CD4-positive, CD25-positive, alpha-beta regulatory T cell (primary cell): ENCODE results near the gene DEFB128. TPM values are rescaled to one million over a fixed set of nuclear protein-coding genes. Genes with fewer than 3 reads are reported as not detected.

ENCODE experiments used
- ATAC-seq, 2 donors: fragments of 150-1000 bp; cut with Tn5 transposase; one replicate each; pipeline ENCODE4 v1.10.0; 2021; ENCODE audit warnings: low read depth in 2 of 2, moderate number of reproducible peaks in 2 of 2, moderate library complexity in 1 of 2
- DNase-seq, 3 donors: peaks; one replicate each; pipeline versions ENCODE4 v3.0.0 to v3.0.0-alpha.2; 2012 to 2022; ENCODE audit warnings: mixed read lengths in 1 of 3
- H3K27ac ChIP-seq: one replicate; pipeline ENCODE4 v1.7.0; 2013; ENCODE audit warnings: mild to moderate bottlenecking, low read length; ENCODE audit not compliant: insufficient read depth, poor library complexity, severe bottlenecking
- H3K27me3 ChIP-seq: one replicate; pipeline ENCODE4 v1.7.0; 2013; ENCODE audit warnings: low read length; ENCODE audit not compliant: control insufficient read depth, insufficient read depth
- H3K36me3 ChIP-seq: one replicate; pipeline ENCODE4 v1.7.0; 2013; ENCODE audit warnings: mild to moderate bottlenecking, low read length, moderate library complexity; ENCODE audit not compliant: control insufficient read depth, insufficient read depth
- H3K4me1 ChIP-seq: 2 replicates; pipeline ENCODE4 v1.7.0; 2013; ENCODE audit warnings: mild to moderate bottlenecking, low read length; ENCODE audit not compliant: insufficient read depth, control insufficient read depth, poor library complexity, severe bottlenecking
- H3K4me3 ChIP-seq: one replicate; pipeline ENCODE4 v1.7.0; 2013; ENCODE audit warnings: low read depth, mild to moderate bottlenecking, low read length, moderate library complexity
- H3K9me3 ChIP-seq, 2 experiments: 1 replicate in 1 of 2; 2 replicates in 1 of 2; pipeline ENCODE4 v1.7.0; 2013; ENCODE audit warnings: low read length in 2 of 2, mild to moderate bottlenecking in 1 of 2, moderate library complexity in 1 of 2; ENCODE audit not compliant: control insufficient read depth in 2 of 2
- H3K27ac Mint-ChIP-seq, 3 donors: one replicate each; pipeline ENCODE4 v1.8.0; 2020 to 2022; ENCODE audit warnings: mild to moderate bottlenecking in 3 of 3, mixed read lengths in 3 of 3, moderate library complexity in 2 of 3
- H3K27me3 Mint-ChIP-seq: one replicate; pipeline ENCODE4 v1.8.0; 2022; ENCODE audit warnings: mild to moderate bottlenecking, mixed read lengths
- H3K36me3 Mint-ChIP-seq: one replicate; pipeline ENCODE4 v1.8.0; 2020; ENCODE audit warnings: mixed read lengths
- H3K4me1 Mint-ChIP-seq, 4 donors: one replicate each; pipeline ENCODE4 v1.8.0; 2020 to 2022; ENCODE audit warnings: mixed read lengths in 4 of 4, mild to moderate bottlenecking in 1 of 4
- H3K4me3 Mint-ChIP-seq, 4 donors: one replicate each; pipeline ENCODE4 v1.8.0; 2020 to 2022; ENCODE audit warnings: mild to moderate bottlenecking in 4 of 4, mixed read lengths in 4 of 4, moderate library complexity in 3 of 4
- H3K9me3 Mint-ChIP-seq, 7 donors: one replicate each; pipeline ENCODE4 v1.8.0; 2020 to 2022; ENCODE audit warnings: mixed read lengths in 7 of 7, mild to moderate bottlenecking in 3 of 7, moderate library complexity in 2 of 7
- polyA plus RNA-seq, 4 donors: library from polyadenylated mRNA; unstranded; fragments of 300-500 nt; fragmentation: Illumina TruSeq; gene quantifications; one replicate each; pipeline ENCODE4 v1.2.3, GENCODE V29; 2021
- total RNA-seq: library from RNA; stranded (reverse); gene quantifications from one replicate; pipeline ENCODE4 v1.2.3, GENCODE V29; 2022

The DEFB128 gene
- total and polyA plus RNA-seq, 5 donors from 2014 or later = not detected

- Histone ChIP-seq H3K4me1 (no peaks in the 10 kb centered on the region), H3K4me3 (no peak overlapping the region), H3K9me3 (no peaks in the 10 kb centered on the region), H3K27me3 (peaks cover 5% of the 10 kb centered on the region), H3K27ac (no peak overlapping the region), H3K36me3 (no peaks in the 10 kb centered on the region)
- ATAC-seq = no peak
- Mint-ChIP-seq H3K27ac (no peak overlapping the region), H3K4me3 (no peak overlapping the region), H3K9me3 (no peaks in the 10 kb centered on the region), H3K4me1 (no peaks in the 10 kb centered on the region), H3K27me3 (peaks cover 23% of the 10 kb centered on the region), H3K36me3 (no peaks in the 10 kb centered on the region)
- DNase-seq = no peak
Measured at GRCh38 chr20:152131-152530, 37.4 kb downstream of the DEFB128 start.

- Histone ChIP-seq H3K27me3 (peaks cover 15% of the 10 kb centered on the region), H3K36me3 (no peaks in the 10 kb centered on the region), H3K4me1 (no peaks in the 10 kb centered on the region), H3K27ac (no peak overlapping the region), H3K4me3 (no peak overlapping the region), H3K9me3 (no peaks in the 10 kb centered on the region)
- Mint-ChIP-seq H3K36me3 (no peaks in the 10 kb centered on the region), H3K4me3 (no peak overlapping the region), H3K27ac (no peak overlapping the region), H3K9me3 (no peaks in the 10 kb centered on the region), H3K27me3 (peaks cover 24% of the 10 kb centered on the region), H3K4me1 (no peaks in the 10 kb centered on the region)
- DNase-seq (no peak), ATAC-seq (no peak)
Measured at GRCh38 chr20:145877-146276, 43.6 kb downstream of the DEFB128 start.

- Histone ChIP-seq H3K4me3 (no peak within 1 kb of the TSS), H3K9me3 (no peaks in the 10 kb centered on the region), H3K4me1 (no peaks in the 10 kb centered on the region), H3K27me3 (peaks cover 23% of the 10 kb centered on the region), H3K36me3 (no peaks in the 10 kb centered on the region), H3K27ac (no peak within 1 kb of the TSS)
- no peak within 1 kb of the TSS for H3K27ac Mint-ChIP-seq
- DNase-seq = no peak
- no peak within 1 kb of the TSS for H3K4me3 Mint-ChIP-seq
- no peaks in the 10 kb centered on the region for H3K36me3 Mint-ChIP-seq
- H3K9me3 Mint-ChIP-seq = peaks cover 0 to 3% (median 0%) of the 10 kb centered on the region in 7 donors
- ATAC-seq = no peak
- peaks cover 36% of the 10 kb centered on the region for H3K27me3 Mint-ChIP-seq
- peaks cover 0 to 2% (median 0%) of the 10 kb centered on the region in 4 donors for H3K4me1 Mint-ChIP-seq
Measured at GRCh38 chr20:142290-142689, 47.2 kb downstream of the DEFB128 start, which contains the start of gene DEFB126. TSS of gene DEFB126 (plus strand) at chr20:142590. CDS start at chr20:142629, 39 bp downstream.

Other genes starting within 250 kb of the DEFB128 start
- gene DEFB125, start 102.0 kb downstream of the DEFB128 start, total RNA-seq = not detected
- not detected for gene DEFB125, start 102.0 kb downstream of the DEFB128 start, polyA plus RNA-seq
- not detected for gene DEFB126, start 47.1 kb downstream of the DEFB128 start, total RNA-seq
- gene DEFB126, start 47.1 kb downstream of the DEFB128 start, polyA plus RNA-seq = not detected
- not detected for gene DEFB127, start 32.3 kb downstream of the DEFB128 start, total RNA-seq
- not detected for gene DEFB127, start 32.3 kb downstream of the DEFB128 start, polyA plus RNA-seq
- not detected for gene DEFB129, start 37.5 kb upstream of the DEFB128 start, total RNA-seq
- gene DEFB129, start 37.5 kb upstream of the DEFB128 start, polyA plus RNA-seq = not detected
- not detected for gene DEFB132, start 68.0 kb upstream of the DEFB128 start, total RNA-seq
- not detected for gene DEFB132, start 68.0 kb upstream of the DEFB128 start, polyA plus RNA-seq
- gene C20orf96, start 101.0 kb upstream of the DEFB128 start, total RNA-seq = 1.1 TPM
- gene C20orf96, start 101.0 kb upstream of the DEFB128 start, polyA plus RNA-seq = under 1 TPM; 0.10 to 0.52 (median 0.31) TPM
- gene ZCCHC3, start 107.9 kb upstream of the DEFB128 start, total RNA-seq = 19.7 TPM
- gene ZCCHC3, start 107.9 kb upstream of the DEFB128 start, polyA plus RNA-seq = 10 to 100 TPM in 1 of 4 donors, 1 to 10 TPM in 3; 5.9 to 12.7 (median 7.9) TPM
- 4.9 TPM for gene SOX12, start 135.8 kb upstream of the DEFB128 start, total RNA-seq
- gene SOX12, start 135.8 kb upstream of the DEFB128 start, polyA plus RNA-seq = under 1 TPM; 0.29 to 0.44 (median 0.38) TPM
- 1.5 TPM for gene NRSN2, start 157.4 kb upstream of the DEFB128 start, total RNA-seq
- 1 to 10 TPM in 2 of 4 donors, under 1 TPM in 1, not detected in 1; 0.52 to 1.5 (median 1.1) TPM for gene NRSN2, start 157.4 kb upstream of the DEFB128 start, polyA plus RNA-seq
- gene TRIB3, start 191.0 kb upstream of the DEFB128 start, total RNA-seq = 6.0 TPM
- 10 to 100 TPM; 15.0 to 22.6 (median 19.6) TPM for gene TRIB3, start 191.0 kb upstream of the DEFB128 start, polyA plus RNA-seq
- 93.9 TPM for gene RBCK1, start 218.6 kb upstream of the DEFB128 start, total RNA-seq
- 100 to 1,000 TPM in 1 of 4 donors, 10 to 100 TPM in 3; 87.5 to 115 (median 91.8) TPM for gene RBCK1, start 218.6 kb upstream of the DEFB128 start, polyA plus RNA-seq